B cell (primary cell): ENCODE results near the gene CASTOR1. TPM values are rescaled to one million over a fixed set of nuclear protein-coding genes. Genes with fewer than 3 reads are reported as not detected.
A peak's percentile ranks its signal among the peaks of the same experiment; 100 is the strongest.

Experiments
- ATAC-seq: fragments of 200-7000 bp; cut with Tn5 transposase; one replicate; pipeline ENCODE4 v1.10.0; 2021; ENCODE audit warnings: low read depth, mild to moderate bottlenecking, moderate number of reproducible peaks, moderate library complexity
- CTCF ChIA-PET: fragments of 350-600 bp; sonication (Branson Sonifier 250); formaldehyde crosslinking; loops from one replicate; lab custom pipeline; 2021; ENCODE audit warnings: antibody characterized with exemption, inconsistent platforms; lab: Charles Lee
- POLR2A ChIA-PET: fragments of 350-600 bp; sonication (Branson Sonifier 250); formaldehyde crosslinking; loops from one replicate; lab custom pipeline; 2021; ENCODE audit warnings: antibody characterized with exemption; lab: Charles Lee
- DNase-seq: peaks from one replicate; pipeline ENCODE4 v3.0.0; 2013
- H2AFZ ChIP-seq: 2 replicates; pipeline ENCODE4 v1.6.1; 2012; ENCODE audit warnings: mild to moderate bottlenecking, low read depth, low read length; ENCODE audit not compliant: insufficient read depth, poor library complexity, severe bottlenecking
- H3K27ac ChIP-seq, 2 donors: 1 replicate in 1 of 2; 2 replicates in 1 of 2; pipeline ENCODE4 v1.5.1; 2012 to 2013; ENCODE audit warnings: low read length in 2 of 2, mild to moderate bottlenecking in 2 of 2, moderate library complexity in 1 of 2
- H3K27me3 ChIP-seq, 4 experiments: fragments of 200-600 bp in 1 of 4; sonication (generic) in 1 of 4; replicated peaks in 1 of 4; 1 replicate in 2 of 4; 2 replicates in 2 of 4; pipeline versions ENCODE4 v1.6.1 to v1.7.0; 2013 to 2016; ENCODE audit warnings: low read length in 3 of 4, mild to moderate bottlenecking in 2 of 4, mixed read lengths in 1 of 4, moderate library complexity in 1 of 4; ENCODE audit not compliant: insufficient read depth in 4 of 4, control insufficient read depth in 3 of 4; ENCODE audit errors: control extremely low read depth in 1 of 4
- H3K36me3 ChIP-seq, 2 experiments: replicated peaks in 1 of 2; 1 replicate in 1 of 2; 2 replicates in 1 of 2; pipeline versions ENCODE4 v1.6.1 to v1.7.1; 2013; ENCODE audit warnings: low read length in 1 of 2; ENCODE audit not compliant: insufficient read depth in 2 of 2, control insufficient read depth in 1 of 2; ENCODE audit errors: control extremely low read depth in 1 of 2, extremely low read depth in 1 of 2
- H3K4me1 ChIP-seq, 2 donors: fragments of 200-600 bp in 1 of 2; sonication (generic) in 1 of 2; 1 replicate in 1 of 2; 2 replicates in 1 of 2; pipeline versions ENCODE4 v1.5.1 to v1.6.1; 2013 to 2017; ENCODE audit warnings: low read length in 2 of 2; ENCODE audit not compliant: control insufficient read depth in 2 of 2, insufficient read depth in 2 of 2
- H3K4me2 ChIP-seq: replicated peaks from 2 replicates; pipeline ENCODE3; 2012; ENCODE audit warnings: mild to moderate bottlenecking, low read depth, low read length; ENCODE audit not compliant: poor library complexity, severe bottlenecking
- H3K4me3 ChIP-seq, 5 experiments: fragments of 200-600 bp in 1 of 5; sonication (generic) in 1 of 5; 1 replicate in 3 of 5; 2 replicates in 2 of 5; pipeline versions ENCODE4 v1.5.1 to v1.7.0; 2011 to 2016; ENCODE audit warnings: low read length in 4 of 5, mild to moderate bottlenecking in 4 of 5, low read depth in 2 of 5, control low read depth in 1 of 5, moderate library complexity in 1 of 5; ENCODE audit not compliant: insufficient read depth in 1 of 5; ENCODE audit errors: control extremely low read depth in 1 of 5, extremely low read depth in 1 of 5
- H3K79me2 ChIP-seq: fragments of 200-600 bp; sonication (generic); one replicate; pipeline ENCODE4 v1.6.0; 2016; ENCODE audit warnings: low read length; ENCODE audit not compliant: control insufficient read depth, insufficient read depth
- H3K9ac ChIP-seq: fragments of 200-600 bp; sonication (generic); 2 replicates; pipeline ENCODE4 v1.6.1; 2017; ENCODE audit warnings: mild to moderate bottlenecking, low read length, moderate library complexity
- H3K9me3 ChIP-seq, 3 donors: one replicate each; pipeline versions ENCODE4 v1.6.1 to v1.7.1; 2013; ENCODE audit warnings: low read length in 2 of 3; ENCODE audit not compliant: control insufficient read depth in 2 of 3, insufficient read depth in 1 of 3; ENCODE audit errors: control extremely low read depth in 1 of 3
- H4K20me1 ChIP-seq: 2 replicates; pipeline ENCODE4 v1.6.0; 2012; ENCODE audit warnings: mild to moderate bottlenecking, low read length; ENCODE audit not compliant: insufficient read depth, control insufficient read depth, poor library complexity, severe bottlenecking
- H3K27ac Mint-ChIP-seq: one replicate; pipeline ENCODE4 v1.8.0; 2021; ENCODE audit warnings: mixed read lengths
- H3K27me3 Mint-ChIP-seq: one replicate; pipeline ENCODE4 v1.8.0; 2021; ENCODE audit warnings: mixed read lengths
- H3K4me1 Mint-ChIP-seq: one replicate; pipeline ENCODE4 v1.8.0; 2021; ENCODE audit warnings: mixed read lengths
- H3K4me3 Mint-ChIP-seq: one replicate; pipeline ENCODE4 v1.8.0; 2021; ENCODE audit warnings: mixed read lengths
- H3K9me3 Mint-ChIP-seq: one replicate; pipeline ENCODE4 v1.8.0; 2022; ENCODE audit warnings: mixed read lengths; ENCODE audit not compliant: insufficient read depth
- EZH2 ChIP-seq: IDR thresholded peaks from 2 replicates; pipeline ENCODE4 v1.6.1; 2012; ENCODE audit warnings: borderline replicate concordance, low read depth, mild to moderate bottlenecking, moderate library complexity, low read length; ENCODE audit not compliant: insufficient read depth, poor library complexity, severe bottlenecking
- WGBS: methylation state at CpG from one replicate; pipeline ENCODE4 v1.1.5; 2013; ENCODE audit warnings: missing lambda C conversion rate; ENCODE audit not compliant: insufficient coverage; 5-methylcytosine and 5-hydroxymethylcytosine counted together
- intact Hi-C: fragments of 100-400 bp; cut with micrococcal nuclease; formaldehyde crosslinking; loops from one replicate; pipeline ENCODE4 v1.10.0; 2022
- polyA plus RNA-seq: library from polyadenylated mRNA; depleted of rRNA; stranded (reverse); fragments of >200 nt; gene quantifications from 2 replicates; pipeline ENCODE4 v1.2.3, GENCODE V29; 2012
- total RNA-seq, 2 donors: library from RNA; stranded (reverse); fragments of 120-200 nt in 1 of 2; gene quantifications; 1 replicate in 1 of 2; 2 replicates in 1 of 2; pipeline versions ENCODE4 v1.2.3 to v1.2.4, GENCODE V29; 2013 to 2022
- TF ChIP-seq, protein P1 (sequence below): fragments of 200-600 bp; IDR thresholded peaks from one replicate; pipeline ENCODE4 v1.8.0; 2022; ENCODE audit warnings: antibody characterized with exemption, mild to moderate bottlenecking

Gene CASTOR1
- total and polyA plus RNA-seq, 2 donors (not counting 1 experiment from before 2014, with no cell fraction given): 16.3 to 18.4 TPM

DNA sequence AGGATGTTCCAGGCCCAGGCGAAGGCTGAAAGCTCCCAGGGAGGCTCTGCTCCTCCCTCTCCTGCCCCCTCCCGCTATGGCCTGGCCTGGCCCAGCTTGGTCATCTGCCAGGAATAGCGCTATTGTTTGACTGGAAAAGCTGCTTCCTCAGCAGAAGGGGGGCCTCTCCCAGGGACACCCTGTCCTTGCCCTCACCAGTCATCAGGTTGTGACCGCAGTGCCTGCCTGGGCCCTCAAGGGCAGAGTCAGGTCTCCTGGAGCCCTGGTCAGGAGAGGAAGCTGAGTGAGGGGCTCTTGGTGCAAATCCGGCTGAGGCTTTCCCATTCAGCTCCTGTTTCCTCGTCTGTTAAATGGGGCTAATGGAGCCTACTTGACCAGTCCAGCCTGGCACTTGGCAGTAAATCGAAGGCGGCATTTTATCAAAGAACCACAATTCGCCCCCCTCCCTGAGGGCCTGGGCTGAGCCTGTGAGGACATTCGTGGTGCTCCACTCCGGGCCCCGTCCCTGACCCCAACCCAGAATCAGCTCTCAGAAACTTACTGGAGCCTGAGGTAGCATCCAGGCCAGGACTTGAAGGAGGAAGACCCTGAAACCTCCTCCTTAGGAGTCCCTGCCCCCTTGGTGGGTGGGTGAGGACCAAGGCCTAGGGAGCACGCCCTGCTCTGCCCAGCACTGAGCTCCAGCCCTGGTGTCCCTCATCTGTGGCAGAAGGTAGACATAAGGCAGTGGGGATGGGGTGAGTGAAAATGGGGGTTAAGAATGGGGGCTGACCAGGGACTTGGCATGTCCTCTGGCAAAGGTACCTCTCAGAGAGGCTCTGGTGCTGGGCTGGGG, 2.0 kb upstream of the CASTOR1 start:
- peaks cover 0 to 43% of the 10 kb centered on the region in 2 experiments for H3K36me3 ChIP-seq
- peak overlapping the region in 1 of 2 donors; percentile 72 for H3K27ac ChIP-seq
- peaks cover 23 to 44% of the 10 kb centered on the region in 2 donors for H3K4me1 ChIP-seq
- H3K4me2 ChIP-seq: peak overlapping the region; percentile 98
- H2AFZ ChIP-seq: no peak overlapping the region
- H3K4me3 Mint-ChIP-seq: peak overlapping the region; percentile 32
- H4K20me1 ChIP-seq: peaks cover 22% of the 10 kb centered on the region
- no peaks in the 10 kb centered on the region for H3K9me3 ChIP-seq
- ATAC-seq: no peak
- peak overlapping the region; percentile 93 for H3K27ac Mint-ChIP-seq
- H3K4me1 Mint-ChIP-seq: peaks cover 38% of the 10 kb centered on the region
- H3K4me3 ChIP-seq: no peak overlapping the region
- peaks cover 28% of the 10 kb centered on the region for H3K79me2 ChIP-seq
- ChIA-PET CTCF (interaction anchor here (0.9 to 13.2 kb wide), 9 partner anchors 10 to 182 kb away, joined by 3 to 510 read pairs (median 62); partner anchors contain the start of genes CCDC157, MTFP1, RNF215 and SEC14L2), POLR2A (interaction anchor here (1.1 to 5.9 kb wide), 4 partner anchors 14 to 105 kb away, joined by 3 to 64 read pairs (median 30); partner anchors contain the start of genes SEC14L2 and TBC1D10A)
- H3K27me3 ChIP-seq: no peaks in the 10 kb centered on the region
- no peak for TF ChIP-seq EZH2
- TF ChIP-seq, protein P1, sequence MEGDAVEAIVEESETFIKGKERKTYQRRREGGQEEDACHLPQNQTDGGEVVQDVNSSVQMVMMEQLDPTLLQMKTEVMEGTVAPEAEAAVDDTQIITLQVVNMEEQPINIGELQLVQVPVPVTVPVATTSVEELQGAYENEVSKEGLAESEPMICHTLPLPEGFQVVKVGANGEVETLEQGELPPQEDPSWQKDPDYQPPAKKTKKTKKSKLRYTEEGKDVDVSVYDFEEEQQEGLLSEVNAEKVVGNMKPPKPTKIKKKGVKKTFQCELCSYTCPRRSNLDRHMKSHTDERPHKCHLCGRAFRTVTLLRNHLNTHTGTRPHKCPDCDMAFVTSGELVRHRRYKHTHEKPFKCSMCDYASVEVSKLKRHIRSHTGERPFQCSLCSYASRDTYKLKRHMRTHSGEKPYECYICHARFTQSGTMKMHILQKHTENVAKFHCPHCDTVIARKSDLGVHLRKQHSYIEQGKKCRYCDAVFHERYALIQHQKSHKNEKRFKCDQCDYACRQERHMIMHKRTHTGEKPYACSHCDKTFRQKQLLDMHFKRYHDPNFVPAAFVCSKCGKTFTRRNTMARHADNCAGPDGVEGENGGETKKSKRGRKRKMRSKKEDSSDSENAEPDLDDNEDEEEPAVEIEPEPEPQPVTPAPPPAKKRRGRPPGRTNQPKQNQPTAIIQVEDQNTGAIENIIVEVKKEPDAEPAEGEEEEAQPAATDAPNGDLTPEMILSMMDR: no peak
- no peak overlapping the region for H3K9ac ChIP-seq
- DNase-seq: no peak
- 95% methylated on average over 10 of the region's 13 CpGs for WGBS
- H3K27me3 Mint-ChIP-seq: no peaks in the 10 kb centered on the region
- no peaks in the 10 kb centered on the region for H3K9me3 Mint-ChIP-seq
- intact Hi-C loops: no loop called here
